Activated CD8-positive, alpha-beta memory T cell treated with anti-CD3 and anti-CD28 coated beads, Interleukin-2, amount 50 U/mL, for 1 hour (primary cell): ENCODE data around the gene LRBA.

Experiments used
- DNase-seq: peaks from one replicate; pipeline ENCODE4 v3.0.0-alpha.2; 2020; ENCODE audit errors: extremely low read depth

LRBA gene

GRCh38 chr4:150323406-150324325 lies 691.4 kb downstream of the LRBA start:
- DNase-seq = no peak

- no peak for DNase-seq
These were observed 692.4 kb downstream of the LRBA start for GRCh38 chr4:150322646-150323045.

GRCh38 chr4:150321113-150321512 lies 694.0 kb downstream of the LRBA start:
- no peak for DNase-seq

- no peak for DNase-seq
These were observed 696.1 kb downstream of the LRBA start for GRCh38 chr4:150318971-150319370.

GRCh38 chr4:150318527-150318926 lies 696.6 kb downstream of the LRBA start:
- DNase-seq = no peak

GRCh38 chr4:150316332-150317205 lies 698.5 kb downstream of the LRBA start:
- no peak for DNase-seq

- no peak for DNase-seq
These were observed 699.4 kb downstream of the LRBA start for GRCh38 chr4:150315691-150316090.

GRCh38 chr4:150315175-150315574 lies 699.9 kb downstream of the LRBA start:
- DNase-seq = no peak

GRCh38 chr4:150314031-150314430 lies 701.1 kb downstream of the LRBA start:
- DNase-seq = no peak

GRCh38 chr4:150310159-150310895 lies 704.8 kb downstream of the LRBA start:
- DNase-seq = no peak

GRCh38 chr4:150308824-150309472 lies 706.1 kb downstream of the LRBA start:
- no peak for DNase-seq

- no peak for DNase-seq
These were observed 708.4 kb downstream of the LRBA start for GRCh38 chr4:150306719-150307118.

- DNase-seq = no peak
These were observed 709.1 kb downstream of the LRBA start for GRCh38 chr4:150305995-150306394.

- no peak for DNase-seq
These were observed 712.5 kb downstream of the LRBA start for GRCh38 chr4:150302553-150302952.

- no peak for DNase-seq
These were observed 715.3 kb downstream of the LRBA start for GRCh38 chr4:150299816-150300215.

- no peak for DNase-seq
These were observed 717.1 kb downstream of the LRBA start for GRCh38 chr4:150297861-150298474.

GRCh38 chr4:150289881-150290280 lies 725.2 kb downstream of the LRBA start:
- DNase-seq = no peak

GRCh38 chr4:150289198-150289597 lies 725.9 kb downstream of the LRBA start:
- DNase-seq = no peak

GRCh38 chr4:150286656-150287055 lies 728.4 kb downstream of the LRBA start:
- DNase-seq = no peak

GRCh38 chr4:150283689-150284088 lies 731.4 kb downstream of the LRBA start:
- DNase-seq = no peak

- no peak for DNase-seq
These were observed 734.1 kb downstream of the LRBA start for GRCh38 chr4:150280975-150281374.
